SU-DHL-6 (cell line): Measurements from ENCODE around the gene AGTRAP.

Source experiments
- CTCF ChIP-seq: fragments of 200-600 bp; sonication (generic); IDR thresholded peaks from one replicate; pipeline ENCODE4 v1.5.1; 2017; ENCODE audit warnings: antibody characterized with exemption, mild to moderate bottlenecking, low read length, moderate library complexity; ENCODE audit not compliant: insufficient read depth, poor library complexity, severe bottlenecking
- EZH2phosphoT487 ChIP-seq: fragments of 200-600 bp; sonication (generic), shearing (Covaris generic); conservative IDR thresholded peaks from 2 replicates; pipeline ENCODE4 v1.6.1; 2018; ENCODE audit warnings: mild to moderate bottlenecking, antibody characterized with exemption, low read length, moderate library complexity, mixed read lengths

- no peak for TF ChIP-seq CTCF
- TF ChIP-seq EZH2phosphoT487 = no peak
These were observed 22.8 kb upstream of the AGTRAP start for GRCh38 chr1:11713095-11713494.
